Large intestine (tissue), 3 donors: ENCODE data around the gene CACNA1F. TPM values are rescaled to one million over a fixed set of nuclear protein-coding genes. Genes with fewer than 3 reads are reported as not detected.

Experiments used
- DNase-seq, 2 donors: peaks; one replicate each; pipeline versions ENCODE4 v3.0.0 to v3.0.0-alpha.2; 2013
- H3K27ac ChIP-seq: one replicate; pipeline ENCODE4 v1.5.1; 2013; ENCODE audit warnings: low read length
- H3K27me3 ChIP-seq: 2 replicates; pipeline ENCODE4 v1.6.1; 2013; ENCODE audit warnings: low read length; ENCODE audit not compliant: control insufficient read depth, insufficient read depth
- H3K36me3 ChIP-seq: 2 replicates; pipeline ENCODE4 v1.6.1; 2013; ENCODE audit warnings: low read length; ENCODE audit not compliant: control insufficient read depth, insufficient read depth
- H3K4me1 ChIP-seq: one replicate; pipeline ENCODE4 v1.6.1; 2013; ENCODE audit warnings: low read length; ENCODE audit not compliant: control insufficient read depth, insufficient read depth
- H3K4me3 ChIP-seq: one replicate; pipeline ENCODE4 v1.5.1; 2013; ENCODE audit warnings: low read length
- H3K9me3 ChIP-seq: one replicate; pipeline ENCODE4 v1.6.1; 2013; ENCODE audit warnings: mild to moderate bottlenecking, low read depth, low read length, moderate library complexity; ENCODE audit not compliant: control insufficient read depth
- WGBS: methylation state at CpG from one replicate; pipeline ENCODE4 v1.1.5; 2013; ENCODE audit warnings: low lambda C conversion rate; ENCODE audit not compliant: insufficient coverage; 5-methylcytosine and 5-hydroxymethylcytosine counted together
- polyA plus RNA-seq: library from polyadenylated mRNA; unstranded; fragments of 120-200 nt; gene quantifications from one replicate; pipeline ENCODE4 v1.2.1, GENCODE V29; 2013

Gene CACNA1F
- polyA plus RNA-seq, 1 donor = 1.3 TPM

GRCh38 chrX:49231333-49232000, 1.7 kb downstream of the CACNA1F start:
- no peaks in the 10 kb centered on the region for H3K36me3 ChIP-seq
- no peak overlapping the region for H3K27ac ChIP-seq
- H3K4me3 ChIP-seq = no peak overlapping the region
- WGBS = no CpG with 5 or more reads among the region's 10 CpGs
- H3K4me1 ChIP-seq = no peaks in the 10 kb centered on the region
- no peak for DNase-seq
- H3K9me3 ChIP-seq = no peaks in the 10 kb centered on the region
- H3K27me3 ChIP-seq = no peaks in the 10 kb centered on the region

GRCh38 chrX:49230500-49231232, 2.5 kb downstream of the CACNA1F start:
- H3K4me3 ChIP-seq = peak overlapping the region; percentile 35
- WGBS = no CpG with 5 or more reads among the region's 44 CpGs
- DNase-seq = peak; percentile 37 to 71
- no peaks in the 10 kb centered on the region for H3K4me1 ChIP-seq
- peak overlapping the region; percentile 47 for H3K27ac ChIP-seq
- H3K9me3 ChIP-seq = no peaks in the 10 kb centered on the region
- no peaks in the 10 kb centered on the region for H3K36me3 ChIP-seq
- no peaks in the 10 kb centered on the region for H3K27me3 ChIP-seq

- Histone ChIP-seq H3K9me3 (no peaks in the 10 kb centered on the region), H3K36me3 (no peaks in the 10 kb centered on the region), H3K4me1 (no peaks in the 10 kb centered on the region), H3K27me3 (no peaks in the 10 kb centered on the region), H3K27ac (no peak overlapping the region), H3K4me3 (no peak overlapping the region)
- DNase-seq = no peak
- no CpG with 5 or more reads among the region's 17 CpGs for WGBS
Measured at GRCh38 chrX:49228185-49228584, 5.0 kb downstream of the CACNA1F start.

GRCh38 chrX:49227726-49228125, 5.4 kb downstream of the CACNA1F start:
- Histone ChIP-seq H3K4me1 (no peaks in the 10 kb centered on the region), H3K4me3 (no peak overlapping the region), H3K27ac (no peak overlapping the region), H3K9me3 (no peaks in the 10 kb centered on the region), H3K27me3 (no peaks in the 10 kb centered on the region), H3K36me3 (no peaks in the 10 kb centered on the region)
- no CpG with 5 or more reads among the region's 2 CpGs for WGBS
- DNase-seq = no peak

GRCh38 chrX:49226946-49227345, 6.2 kb downstream of the CACNA1F start:
- no peak for DNase-seq
- Histone ChIP-seq H3K4me3 (no peak overlapping the region), H3K9me3 (no peaks in the 10 kb centered on the region), H3K27me3 (no peaks in the 10 kb centered on the region), H3K4me1 (no peaks in the 10 kb centered on the region), H3K36me3 (no peaks in the 10 kb centered on the region), H3K27ac (no peak overlapping the region)
- WGBS = no CpG with 5 or more reads among the region's 9 CpGs

GRCh38 chrX:49225858-49226257, 7.3 kb downstream of the CACNA1F start:
- no peaks in the 10 kb centered on the region for H3K9me3 ChIP-seq
- no peak for DNase-seq
- no peaks in the 10 kb centered on the region for H3K36me3 ChIP-seq
- no peaks in the 10 kb centered on the region for H3K4me1 ChIP-seq
- H3K4me3 ChIP-seq = no peak overlapping the region
- no peaks in the 10 kb centered on the region for H3K27me3 ChIP-seq
- H3K27ac ChIP-seq = no peak overlapping the region
- no CpG with 5 or more reads among the region's 14 CpGs for WGBS

GRCh38 chrX:49221868-49222267, 11.3 kb downstream of the CACNA1F start:
- no CpG with 5 or more reads among the region's 2 CpGs for WGBS
- no peaks in the 10 kb centered on the region for H3K9me3 ChIP-seq
- no peak overlapping the region for H3K27ac ChIP-seq
- no peak overlapping the region for H3K4me3 ChIP-seq
- DNase-seq = no peak
- no peaks in the 10 kb centered on the region for H3K4me1 ChIP-seq
- H3K36me3 ChIP-seq = no peaks in the 10 kb centered on the region
- H3K27me3 ChIP-seq = no peaks in the 10 kb centered on the region

GRCh38 chrX:49220100-49220499, 13.0 kb downstream of the CACNA1F start:
- DNase-seq = no peak
- Histone ChIP-seq H3K27me3 (no peaks in the 10 kb centered on the region), H3K4me1 (no peaks in the 10 kb centered on the region), H3K9me3 (no peaks in the 10 kb centered on the region), H3K4me3 (no peak overlapping the region), H3K36me3 (no peaks in the 10 kb centered on the region), H3K27ac (no peak overlapping the region)

GRCh38 chrX:49214996-49215526, 18.1 kb downstream of the CACNA1F start:
- H3K27ac ChIP-seq = no peak overlapping the region
- no peaks in the 10 kb centered on the region for H3K36me3 ChIP-seq
- H3K4me3 ChIP-seq = no peak overlapping the region
- no peak for DNase-seq
- no CpG with 5 or more reads among the region's 14 CpGs for WGBS
- no peaks in the 10 kb centered on the region for H3K4me1 ChIP-seq
- peaks cover under 1% of the 10 kb centered on the region for H3K27me3 ChIP-seq
- H3K9me3 ChIP-seq = no peaks in the 10 kb centered on the region

- Histone ChIP-seq H3K27ac (no peak overlapping the region), H3K27me3 (peaks cover 6% of the 10 kb centered on the region), H3K36me3 (no peaks in the 10 kb centered on the region), H3K4me3 (no peak overlapping the region), H3K9me3 (no peaks in the 10 kb centered on the region), H3K4me1 (no peaks in the 10 kb centered on the region)
- DNase-seq = no peak
- no CpG with 5 or more reads among the region's 2 CpGs for WGBS
Measured at GRCh38 chrX:49214416-49214815, 18.7 kb downstream of the CACNA1F start.
